GM19438 (cell line): ENCODE data around the gene DROSHA.

Experiments used
- ATAC-seq: cut with Tn5 transposase; IDR thresholded peaks from one replicate; pipeline ENCODE4 v1.9.1; 2021; ENCODE audit warnings: low read depth; ENCODE audit not compliant: unreplicated experiment

DROSHA gene

DNA sequence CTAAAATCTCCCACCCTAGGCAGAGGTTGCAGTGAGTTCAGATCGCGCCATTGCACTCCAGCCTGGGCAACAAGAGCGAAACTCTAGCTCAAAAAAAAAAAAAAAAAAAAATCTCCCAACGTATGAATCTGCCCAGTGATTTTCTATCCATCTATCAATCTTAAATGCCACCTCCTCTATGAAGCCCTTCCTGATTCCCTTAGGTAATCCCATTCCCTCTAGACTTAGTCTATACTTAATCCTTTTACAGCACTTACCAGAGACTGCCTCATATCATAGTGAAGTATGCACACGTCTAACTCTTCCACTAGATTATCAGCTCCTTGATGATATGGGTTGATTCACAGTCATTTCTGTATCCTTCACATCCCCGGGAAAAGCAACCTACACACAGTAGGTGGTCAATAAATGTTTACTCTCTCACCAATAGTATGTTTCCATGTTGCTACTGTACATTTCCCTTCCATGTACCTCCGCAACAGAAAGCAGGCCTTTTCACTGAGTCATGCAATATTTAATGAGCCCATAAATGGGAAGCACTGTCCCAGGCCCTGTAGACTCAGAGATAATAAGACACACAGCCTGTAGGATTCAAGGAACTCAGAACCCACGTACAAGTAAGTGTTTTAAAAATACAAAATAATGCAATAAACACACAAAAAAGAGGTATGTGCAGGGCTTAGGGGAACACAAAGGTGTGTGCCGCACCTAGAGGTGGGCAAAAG lies 1.2 kb downstream of the DROSHA start:
- no peak for ATAC-seq

DNA sequence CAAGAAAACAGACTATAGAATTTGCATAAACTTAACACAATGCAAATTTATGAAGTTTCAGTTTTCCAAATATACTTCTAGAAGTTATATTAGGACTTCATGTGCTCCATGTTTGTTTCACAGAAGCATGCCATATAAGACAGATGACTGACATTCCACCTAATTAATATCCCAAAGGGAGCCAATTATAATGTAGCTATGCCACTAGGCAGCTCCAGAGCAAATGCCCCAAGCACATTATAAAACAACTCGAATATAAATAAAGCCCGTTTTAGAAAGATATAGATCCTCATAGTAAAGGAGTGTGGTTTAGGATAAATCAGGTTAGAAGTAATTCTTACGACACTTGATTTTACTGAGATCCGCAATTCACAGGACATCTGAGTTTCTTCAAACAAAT lies 8.9 kb downstream of the DROSHA start:
- no peak for ATAC-seq

DNA sequence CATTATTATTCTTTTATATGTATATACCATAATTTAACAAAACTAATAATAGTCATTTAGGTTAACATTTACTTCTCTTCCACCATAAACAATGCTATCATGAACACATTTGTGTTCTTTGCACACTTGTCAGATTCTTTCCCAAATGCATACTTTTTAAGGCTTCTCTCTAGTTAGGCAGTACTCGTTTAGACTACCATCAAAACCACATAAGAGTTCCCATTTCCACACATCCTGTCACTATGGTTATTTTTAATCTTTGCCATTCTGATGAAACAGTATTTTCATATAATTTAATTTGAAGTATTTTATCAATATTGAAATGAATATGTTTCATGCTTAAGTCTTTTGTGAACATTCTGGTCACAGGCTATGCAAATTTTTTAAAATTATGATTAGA lies 15.1 kb downstream of the DROSHA start:
- ATAC-seq, result no peak

DNA sequence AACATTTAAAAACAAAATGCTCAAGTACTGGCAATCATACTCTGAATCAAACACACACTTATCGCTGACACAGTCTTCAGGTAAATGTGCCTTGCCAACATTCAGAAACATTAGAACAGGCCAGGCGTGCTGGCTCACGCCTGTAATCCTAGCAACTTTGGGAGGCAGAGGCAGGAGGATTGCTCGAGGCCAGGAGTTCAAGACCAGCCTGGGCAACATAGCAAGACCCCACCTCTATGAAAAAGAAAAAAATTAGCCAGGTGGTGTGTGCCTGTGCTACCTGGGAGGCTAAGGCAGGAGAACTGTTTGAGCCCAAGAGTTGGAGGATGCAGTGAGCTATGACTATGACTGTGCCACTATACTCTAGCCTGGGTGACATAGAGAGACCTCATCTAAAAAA lies 20.6 kb downstream of the DROSHA start:
- ATAC-seq, result no peak

DNA sequence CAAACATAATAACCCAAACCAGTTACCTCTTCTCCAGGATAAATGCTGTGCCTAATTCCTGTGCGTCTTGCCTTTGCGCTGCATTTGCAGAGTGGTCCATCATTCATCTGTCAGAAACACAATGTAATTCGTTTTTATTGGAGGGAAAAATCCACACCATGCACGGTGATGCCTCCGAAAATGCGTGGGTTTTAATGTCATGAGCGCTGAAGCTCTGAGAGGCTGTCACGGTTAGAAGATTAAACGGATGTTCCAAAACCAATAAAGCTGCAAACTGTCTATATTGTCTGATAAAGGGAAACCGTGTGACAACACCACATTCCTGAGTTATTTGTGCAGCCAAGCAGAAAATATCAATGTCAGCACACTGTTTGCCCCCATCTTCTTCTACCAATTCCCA lies 27.4 kb downstream of the DROSHA start:
- no peak for ATAC-seq

DNA sequence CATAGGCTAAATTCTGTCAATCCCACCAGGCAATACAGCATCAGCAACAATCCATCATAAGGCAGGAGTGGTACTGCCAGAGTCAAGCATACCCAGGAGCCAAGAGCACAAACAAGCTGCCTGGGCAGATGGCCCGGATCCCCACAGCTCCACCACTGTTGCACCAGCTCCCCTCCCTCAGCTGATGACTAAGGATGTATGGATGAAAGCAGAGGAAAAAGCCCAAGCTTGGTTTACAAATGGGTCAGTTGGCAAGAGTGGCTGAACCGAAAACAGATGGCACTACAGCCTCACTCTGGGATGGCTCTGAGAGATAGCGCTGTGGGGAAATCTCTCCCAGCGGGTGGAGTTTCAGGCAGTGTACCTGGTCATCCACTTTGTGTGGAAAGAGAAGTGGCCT lies 29.4 kb downstream of the DROSHA start:
- ATAC-seq, result no peak

DNA sequence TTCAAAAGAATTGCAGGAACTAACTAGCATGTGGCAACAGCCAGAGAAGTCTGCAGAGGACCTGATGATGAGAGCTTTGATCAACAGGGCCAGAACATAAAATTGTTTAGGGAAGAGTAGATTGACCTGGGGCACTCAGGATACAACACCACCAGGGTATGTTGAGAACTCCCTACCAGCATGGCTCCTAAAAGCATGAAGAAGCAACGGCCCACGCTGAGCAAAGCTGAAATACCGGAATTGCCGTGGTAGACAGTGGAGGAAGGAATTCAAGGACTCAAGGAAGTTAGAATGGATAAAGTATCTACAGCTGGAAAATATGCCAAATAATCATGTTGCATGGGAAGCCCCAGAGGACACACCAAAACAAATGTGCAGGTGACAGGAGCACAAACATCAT lies 31.6 kb downstream of the DROSHA start:
- ATAC-seq, result no peak

DNA sequence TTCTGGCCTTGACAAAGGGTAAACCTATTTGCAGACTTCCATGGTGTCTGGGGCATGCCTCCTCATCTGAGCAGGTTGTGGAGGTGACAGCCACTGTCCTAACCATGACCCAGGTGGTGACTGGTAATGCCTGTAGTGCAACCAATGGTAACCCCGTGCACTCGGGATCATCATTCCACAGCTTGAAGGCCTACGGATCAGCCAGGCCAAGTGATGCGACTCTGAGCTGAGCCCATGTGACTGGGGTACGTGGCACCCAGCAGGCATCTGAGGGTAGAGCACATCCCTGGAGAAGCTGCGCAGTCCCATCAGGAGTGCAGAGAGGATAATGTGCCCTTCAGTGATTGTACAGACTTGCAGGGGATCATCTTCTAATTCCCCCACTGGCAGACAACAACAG lies 35.0 kb downstream of the DROSHA start:
- no peak for ATAC-seq

DNA sequence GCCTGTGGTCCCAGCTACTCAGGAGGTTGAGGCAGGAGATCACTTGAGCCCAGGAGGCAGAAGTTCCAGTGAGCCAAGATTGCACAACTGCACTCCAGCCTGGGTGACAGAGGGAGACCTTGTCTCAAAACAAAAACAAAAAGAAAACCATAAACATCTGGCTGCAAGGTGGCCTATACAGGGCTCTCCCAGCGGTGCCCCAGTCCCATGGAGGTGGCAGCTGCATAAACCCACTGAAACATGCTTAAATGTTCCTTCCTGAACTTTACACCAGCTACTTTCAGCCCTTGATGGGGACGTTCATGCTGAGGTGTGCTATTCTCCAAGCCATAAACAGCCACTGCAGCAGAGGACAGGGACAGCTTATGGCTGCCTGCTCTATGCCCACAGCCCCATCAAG lies 35.6 kb downstream of the DROSHA start:
- no peak for ATAC-seq

DNA sequence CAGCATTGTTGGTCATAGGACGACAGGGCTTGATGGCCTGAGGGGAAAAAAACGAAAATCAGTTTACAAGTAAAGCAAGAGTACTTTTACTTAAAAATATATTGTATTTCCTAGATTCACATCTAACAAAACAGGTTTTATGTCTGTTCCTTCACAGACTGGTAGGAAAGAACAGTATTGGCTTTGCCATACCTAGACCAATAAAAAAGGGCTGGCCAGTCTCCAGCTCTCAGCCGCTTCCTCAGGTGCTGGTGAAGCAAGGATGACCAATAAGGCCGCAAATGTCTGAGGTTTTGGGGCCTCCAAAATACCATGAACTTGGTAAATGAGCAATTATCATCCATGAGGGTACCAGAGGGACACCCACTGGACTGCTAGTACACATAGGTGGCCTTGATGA lies 36.6 kb downstream of the DROSHA start:
- no peak for ATAC-seq

DNA sequence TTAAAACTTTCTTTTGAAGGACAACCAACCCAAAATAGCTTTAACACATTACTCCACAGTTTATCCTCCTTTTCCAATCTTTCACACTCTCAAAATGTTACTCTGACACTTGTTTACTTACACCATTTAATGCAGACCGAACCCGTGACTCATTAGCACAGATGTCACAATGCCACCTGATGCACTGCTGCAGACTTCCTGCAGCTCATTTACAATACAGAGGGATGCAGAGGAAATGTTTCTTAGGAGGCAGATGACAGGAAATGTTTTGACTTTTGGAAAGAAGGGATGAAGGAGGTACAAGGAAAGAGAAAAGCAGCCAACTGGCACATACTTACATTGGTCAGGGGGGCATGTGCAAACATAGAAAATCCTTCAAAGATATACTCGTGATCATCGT lies 39.0 kb downstream of the DROSHA start:
- no peak for ATAC-seq

DNA sequence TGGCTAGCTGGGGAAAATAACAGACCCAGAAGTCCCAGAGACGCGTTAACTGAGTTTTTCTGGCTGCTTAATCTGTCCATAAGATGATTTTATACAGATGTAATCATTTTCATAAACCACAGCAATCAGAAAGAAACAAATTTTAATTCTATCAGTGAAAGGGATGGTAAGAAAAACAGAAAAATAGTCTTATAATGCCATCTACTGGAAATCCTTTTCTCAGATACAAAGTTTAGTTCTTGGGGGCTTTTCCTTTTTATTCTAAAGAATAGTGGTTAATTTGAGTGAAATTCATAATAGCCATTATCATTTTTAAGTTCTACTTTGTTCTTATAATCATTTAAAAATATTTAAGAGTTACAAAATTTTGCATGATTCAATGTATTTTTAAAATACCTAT lies 44.4 kb downstream of the DROSHA start:
- no peak for ATAC-seq

DNA sequence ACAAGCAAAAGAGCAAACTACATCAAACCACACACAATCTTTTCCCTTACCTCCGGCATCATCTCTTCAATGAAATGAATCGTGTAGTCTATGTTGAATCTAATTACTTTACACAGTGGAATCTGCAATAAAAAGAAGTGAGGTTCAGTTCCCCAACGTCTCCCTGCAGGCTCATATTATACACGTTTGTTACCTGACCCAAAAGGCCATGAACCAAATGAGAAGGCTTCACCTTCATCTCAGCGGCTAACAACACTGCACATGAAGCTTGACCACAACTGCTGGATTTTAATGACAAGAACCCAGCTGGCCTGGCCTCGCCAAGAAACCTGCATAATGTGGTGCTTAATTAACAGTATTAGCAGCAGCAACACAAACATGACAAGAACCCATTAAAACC lies 45.5 kb downstream of the DROSHA start:
- no peak for ATAC-seq

DNA sequence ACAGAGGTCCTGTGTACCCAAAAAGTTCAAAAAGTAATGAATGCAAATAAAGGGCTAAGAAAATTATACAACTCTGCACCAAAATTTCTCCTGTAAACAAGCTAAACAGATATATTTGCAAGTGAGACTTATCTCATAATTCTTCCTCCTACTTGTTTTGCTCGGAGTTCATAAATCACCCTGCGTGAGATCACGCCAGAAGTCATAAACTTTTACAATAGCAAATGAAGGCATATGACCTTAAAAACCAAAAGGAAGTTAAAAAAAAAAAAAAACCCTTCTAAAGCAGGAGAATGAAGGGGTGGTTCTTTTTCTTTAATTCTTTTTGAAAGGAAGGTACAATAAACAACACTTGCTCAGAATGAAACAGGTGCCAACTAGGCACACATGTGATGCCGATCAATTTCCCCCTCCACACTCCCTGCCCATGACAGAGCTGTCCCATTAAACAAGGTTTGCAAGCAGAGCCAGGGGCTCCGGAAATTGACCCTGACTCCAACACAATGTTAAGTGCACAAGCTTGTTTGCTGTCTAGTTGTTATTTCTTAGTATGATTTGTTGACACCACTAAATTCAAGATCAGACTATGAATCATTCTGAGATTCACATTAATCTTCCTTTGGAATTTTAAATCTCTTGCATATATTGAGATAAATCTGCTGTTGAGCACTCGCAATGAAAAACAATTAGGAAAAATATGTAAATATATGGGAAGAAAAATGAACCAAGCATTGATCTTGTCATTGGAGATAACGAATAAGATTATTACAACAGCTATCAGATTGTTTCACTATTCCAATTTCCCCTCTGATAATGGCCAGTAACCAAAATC lies 46.3 kb downstream of the DROSHA start:
- ATAC-seq, result no peak

DNA sequence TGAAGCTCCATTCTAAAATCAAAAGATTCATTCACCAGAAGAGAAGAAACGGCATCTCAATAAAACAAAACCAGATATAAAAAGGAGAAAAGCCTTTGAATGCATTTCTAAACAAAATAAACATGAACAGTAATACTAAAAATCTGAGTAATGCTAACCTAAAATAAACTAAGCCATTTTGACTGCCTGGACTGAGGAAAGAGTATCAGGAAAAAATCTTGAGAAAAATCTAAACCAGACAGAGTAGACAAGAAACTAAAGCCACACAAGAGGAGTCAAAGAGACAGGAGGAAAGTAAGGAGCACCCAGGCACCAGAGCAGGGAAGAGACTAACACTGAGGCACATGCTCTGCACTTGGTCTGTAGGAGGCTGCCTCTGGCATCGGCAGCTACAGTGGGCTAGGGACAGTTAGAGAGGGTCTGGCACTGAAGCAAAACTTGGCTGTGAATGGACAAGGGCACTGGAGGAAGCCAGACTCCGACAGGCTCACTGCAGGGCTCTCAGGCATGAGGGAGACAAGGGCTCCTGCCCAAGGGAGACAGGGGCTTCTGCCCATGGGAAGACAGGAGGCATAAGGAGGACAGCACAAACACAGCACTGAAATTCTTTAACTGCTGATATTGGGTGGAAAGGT lies 50.2 kb downstream of the DROSHA start:
- ATAC-seq, result no peak

DNA sequence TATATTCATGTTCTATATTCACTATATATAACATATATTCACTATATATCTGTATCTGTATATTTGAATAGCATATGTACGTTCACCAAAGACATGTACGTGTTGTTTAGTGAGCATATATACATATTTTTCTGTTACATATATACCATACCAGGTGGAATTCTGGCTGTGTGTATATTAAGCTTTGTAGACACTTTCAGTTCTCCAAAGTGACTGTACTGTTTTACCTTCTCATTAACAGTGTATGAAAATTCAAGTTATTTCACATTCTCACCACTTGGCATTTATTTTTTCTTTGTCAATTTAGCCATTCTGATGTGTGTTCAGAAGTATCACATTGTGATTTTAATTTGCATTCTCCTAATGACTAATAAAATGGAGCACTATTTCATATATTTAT lies 52.2 kb downstream of the DROSHA start:
- no peak for ATAC-seq

DNA sequence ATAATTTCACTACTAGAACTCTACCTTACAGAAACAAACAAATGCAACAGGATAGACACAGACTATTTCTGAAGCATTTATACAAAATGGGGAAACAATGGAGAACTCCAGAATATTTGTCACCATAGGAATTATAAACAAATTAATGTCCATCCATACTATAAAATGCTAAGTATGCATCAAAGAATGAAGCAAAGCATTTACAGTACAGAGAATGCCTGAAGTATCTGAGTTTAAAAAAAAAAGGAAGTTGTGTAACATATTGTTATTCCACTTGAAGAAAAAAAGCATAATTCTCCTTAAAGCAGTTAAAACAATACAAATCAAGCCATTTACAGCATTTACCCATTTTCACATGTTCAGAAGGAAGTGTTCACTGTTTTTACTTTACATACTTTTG lies 53.0 kb downstream of the DROSHA start:
- no peak for ATAC-seq

DNA sequence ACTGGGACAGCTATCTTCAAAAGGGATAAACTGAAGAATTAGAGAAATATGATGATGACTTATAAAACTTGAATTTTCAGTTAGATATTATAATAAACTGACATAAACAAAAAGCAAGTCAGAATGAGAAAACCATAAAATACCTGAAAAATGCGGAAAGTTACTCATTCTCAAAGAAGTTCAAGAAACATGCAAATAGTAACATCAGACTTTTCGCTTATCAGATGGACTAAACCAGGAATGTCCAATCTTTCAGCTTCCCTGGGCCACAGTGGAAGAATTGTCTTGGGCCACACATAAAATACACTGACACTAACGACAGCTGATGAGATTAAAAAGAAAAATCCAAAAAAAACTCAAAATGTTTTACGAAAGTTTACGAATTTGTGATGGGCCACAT lies 53.9 kb downstream of the DROSHA start:
- no peak for ATAC-seq

DNA sequence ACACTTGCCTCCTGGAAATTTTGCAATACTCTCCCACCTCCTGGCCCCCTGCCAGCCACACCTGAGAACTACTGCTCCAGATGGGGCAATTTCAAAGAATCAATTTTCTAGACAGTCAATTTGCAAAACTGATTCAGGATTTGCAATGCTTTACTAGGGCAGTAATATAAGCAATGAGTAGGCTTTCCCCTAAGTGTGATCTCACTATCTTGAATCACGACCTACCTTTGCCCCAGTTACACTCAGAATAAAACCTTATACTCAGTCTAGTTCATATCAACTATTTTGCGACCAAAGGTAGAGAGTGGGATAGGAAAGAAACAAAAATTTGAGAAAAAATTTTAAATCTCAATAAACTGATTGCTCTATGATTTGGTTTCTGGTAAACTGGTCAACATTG lies 54.4 kb downstream of the DROSHA start:
- no peak for ATAC-seq

DNA sequence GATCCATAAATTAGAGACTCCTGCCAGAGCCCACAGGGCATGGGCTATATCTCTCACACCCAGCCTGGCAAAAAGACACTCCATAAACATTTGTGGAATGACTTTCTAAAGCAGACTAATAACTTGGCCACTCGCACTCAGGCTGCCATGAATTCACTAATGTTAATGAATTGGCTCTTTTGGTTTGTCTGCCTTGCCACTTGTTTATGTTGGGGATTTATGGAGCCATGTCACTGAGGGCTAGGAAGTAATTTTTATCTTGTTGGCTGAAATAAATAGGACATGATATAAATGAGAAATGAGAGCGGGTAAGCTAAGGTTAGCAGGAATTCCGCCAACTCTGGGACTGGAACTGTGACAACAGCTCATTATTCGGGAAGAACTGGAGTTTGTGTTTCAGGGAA lies 55.2 kb downstream of the DROSHA start:
- no peak for ATAC-seq

DNA sequence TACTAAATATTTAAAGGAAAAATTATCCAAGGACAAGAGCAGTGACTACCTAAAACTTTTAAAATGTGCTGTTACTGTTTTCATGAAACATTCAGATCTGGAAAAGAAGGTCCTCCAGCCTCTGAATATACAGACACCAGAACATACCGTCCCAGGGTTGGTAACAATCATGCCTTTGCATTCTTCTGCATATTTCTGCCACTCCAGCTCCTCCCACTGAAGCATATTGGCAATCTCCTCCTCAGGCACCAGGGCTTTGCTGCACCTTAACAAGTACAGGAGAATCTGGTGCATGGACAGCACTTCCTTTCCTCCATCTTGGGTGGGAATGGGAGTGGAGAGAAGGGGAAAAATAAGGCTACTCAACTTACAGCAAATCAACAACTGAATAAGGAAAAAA lies 60.0 kb downstream of the DROSHA start:
- ATAC-seq, result no peak

DNA sequence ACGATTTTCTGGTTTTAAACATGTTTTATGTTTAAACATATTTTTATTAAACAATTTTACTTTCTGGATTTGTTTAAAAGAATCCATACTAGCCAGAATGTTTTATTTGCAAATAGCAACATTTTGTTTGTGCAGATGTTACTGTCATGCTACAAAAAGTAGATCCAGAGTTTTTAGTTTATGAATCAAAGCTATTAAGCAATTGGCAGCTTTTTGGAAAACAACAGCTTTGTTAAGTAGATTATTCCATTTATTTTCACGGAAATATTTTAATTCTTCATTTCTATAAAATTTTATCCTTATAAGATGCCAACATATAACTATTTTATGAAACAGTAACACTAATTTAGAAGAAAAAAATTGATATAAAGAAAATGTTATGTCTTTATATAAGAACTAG lies 60.9 kb downstream of the DROSHA start:
- no peak for ATAC-seq
